HL-60 (cell line): Measurements from ENCODE around the gene MRPL33.

ENCODE experiments used
- DNase-seq, 2 experiments: peaks; one replicate each; pipeline ENCODE4 v3.0.0-alpha.2; 2010 to 2020; ENCODE audit warnings: low read depth in 1 of 2, low spot score in 1 of 2
- H3K27ac ChIP-seq: fragments of 250-450 bp; sonication (Bioruptor Pico); replicated peaks from 2 replicates; pipeline ENCODE4 v1.5.1; 2020; ENCODE audit warnings: mild to moderate bottlenecking, moderate library complexity
- H3K27me3 ChIP-seq: fragments of 250-450 bp; sonication (Bioruptor Pico); 2 replicates; pipeline ENCODE4 v1.5.1; 2021; ENCODE audit warnings: mild to moderate bottlenecking, moderate library complexity; ENCODE audit not compliant: insufficient read depth, poor library complexity, severe bottlenecking
- H3K4me3 ChIP-seq: replicated peaks from 2 replicates; pipeline ENCODE4 v1.5.1; 2011; ENCODE audit warnings: mild to moderate bottlenecking, control low read depth, low read length; ENCODE audit not compliant: insufficient read depth
- CTCF ChIP-seq: IDR thresholded peaks from one replicate; pipeline ENCODE4 v1.5.1; 2011; ENCODE audit warnings: low read length, control low read depth, inconsistent platforms; ENCODE audit not compliant: insufficient read depth
- GABPA ChIP-seq: IDR thresholded peaks from 2 replicates; pipeline ENCODE4 v1.6.1; 2012; ENCODE audit warnings: low read depth
- POLR2AphosphoS5 ChIP-seq: IDR thresholded peaks from 2 replicates; pipeline ENCODE4 v1.6.1; 2012; ENCODE audit warnings: low read depth
- REST ChIP-seq: IDR thresholded peaks from 2 replicates; pipeline ENCODE4 v1.6.1; 2012; ENCODE audit warnings: low read depth; ENCODE audit not compliant: insufficient replicate concordance
- SPI1 ChIP-seq: IDR thresholded peaks from 2 replicates; pipeline ENCODE4 v1.6.1; 2012; ENCODE audit warnings: low read depth, mild to moderate bottlenecking, borderline replicate concordance
- long read RNA-seq: library from polyadenylated mRNA; unstranded; transcript quantifications from one replicate; pipeline ENCODE4 v2.0.0, GENCODE V29; 2020

Gene MRPL33
- long read RNA-seq, transcript MRPL33-201 (4 exons, 518 nt), result major isoform, 6 of 26 reads
- long read RNA-seq, transcript MRPL33-202 (3 exons, 404 nt), result minor isoform, 5 of 26 reads
- long read RNA-seq, partial matches to known transcripts, result 3 of 26 reads
- long read RNA-seq, other reads (novel, unspliced or antisense), result 10 of 26 reads

- Histone ChIP-seq H3K4me3 (peak within 1 kb of the TSS; percentile 70), H3K27me3 (no peaks in the 10 kb centered on the region), H3K27ac (peak within 1 kb of the TSS; percentile 90)
- TF ChIP-seq GABPA, result peak; percentile 98
- TF ChIP-seq POLR2AphosphoS5, result peak; percentile 84
- no peak for TF ChIP-seq CTCF
- peak; percentile 90 to 94 for DNase-seq
Observed at GRCh38 chr2:27771548-27772335, at the start of gene MRPL33. TSS of gene MRPL33 (plus strand) at chr2:27771719. CDS start at chr2:27771778, 59 bp downstream.

GRCh38 chr2:27721884-27722485 lies 49.5 kb upstream of the MRPL33 start:
- DNase-seq, result no peak
- Histone ChIP-seq H3K27me3 (no peaks in the 10 kb centered on the region), H3K27ac (no peak overlapping the region), H3K4me3 (no peak overlapping the region)
- no peak for TF ChIP-seq SPI1

GRCh38 chr2:27723372-27724144 lies 48.0 kb upstream of the MRPL33 start:
- peak; percentile 36 to 67 for DNase-seq
- TF ChIP-seq CTCF, result peak; percentile 50
- TF ChIP-seq SPI1, result no peak
- no peak for TF ChIP-seq GABPA
- no peak for TF ChIP-seq REST
- no peak for TF ChIP-seq POLR2AphosphoS5
- Histone ChIP-seq H3K27me3 (no peaks in the 10 kb centered on the region), H3K27ac (no peak overlapping the region), H3K4me3 (no peak overlapping the region)

GRCh38 chr2:27724191-27724590 lies 47.3 kb upstream of the MRPL33 start:
- no peaks in the 10 kb centered on the region for H3K27me3 ChIP-seq
- DNase-seq, result no peak
- H3K27ac ChIP-seq, result no peak overlapping the region
- H3K4me3 ChIP-seq, result no peak overlapping the region
- TF ChIP-seq REST (no peak), POLR2AphosphoS5 (no peak), GABPA (no peak), SPI1 (no peak), CTCF (no peak)
